Measurements from ENCODE around the gene AZIN2. TPM values are rescaled to one million over a fixed set of nuclear protein-coding genes. Genes with fewer than 3 reads are reported as not detected.
A peak's percentile ranks its signal among the peaks of the same experiment; 100 is the strongest.

Gene AZIN2
- total and polyA plus RNA-seq, 9 of the 15 experiments (the other 6 are each of a cell fraction or from before 2014, with no cell fraction given) = 0.06 to 0.91 (median 0.42) TPM; not detected in 2

GRCh38 chr1:33159577-33159976 is 78.6 kb downstream of the AZIN2 start:
- POLR2A ChIA-PET = interaction anchor here (0.6 to 1.5 kb wide), 4 partner anchors 10 to 196 kb away, joined by 3 read pairs; no protein-coding TSS in a partner anchor
- no peak for ATAC-seq
- H3K9me3 ChIP-seq (replicated peaks; ENCODE audit: control insufficient read depth, insufficient read depth, low read depth, low read length) = no peaks in the 10 kb centered on the region
- intact Hi-C loops (cut with micrococcal nuclease) = no loop called here
- DNase-seq (ENCODE audit: extremely low read depth in 1 of 4, low spot score in 3 of 4) = no peak
- no peak overlapping the region for H3K27ac ChIP-seq (ENCODE audit: extremely low read depth, low read depth, low read length)
- no peak for FAIRE-seq
- no peak for TF ChIP-seq SIN3B (IDR thresholded peaks at IDR 0.05; ENCODE audit: low read depth)
- no peak for TF ChIP-seq SRSF1 (IDR thresholded peaks at IDR 0.05; ENCODE audit: low read depth, low read length)
- no peak for TF ChIP-seq MTF1 (CRISPR knock-in tag; IDR thresholded peaks at IDR 0.05; ENCODE audit: borderline replicate concordance)
- TF ChIP-seq SMARCA4 (IDR thresholded peaks at IDR 0.05) = no peak
- TF ChIP-seq ZNF384 (IDR thresholded peaks at IDR 0.05; ENCODE audit: low read depth, low read length) = no peak
- no peak for TF ChIP-seq GTF2E2 (tag; IDR thresholded peaks at IDR 0.05)
- in situ Hi-C loops (cut with MboI) = no loop called here
- no peaks in the 10 kb centered on the region for H3K9me1 ChIP-seq (ENCODE audit: control insufficient read depth, insufficient read depth, low read length)
- 22% methylated on average over 20 of the region's 26 CpGs for WGBS (ENCODE audit: insufficient coverage, low coverage, missing lambda C conversion rate)
- H3K27me3 ChIP-seq (ENCODE audit: control insufficient read depth in 2 of 2, insufficient read depth in 2 of 2, low read length in 2 of 2) = peaks cover 27 to 59% of the 10 kb centered on the region in 2 experiments
- no peaks in the 10 kb centered on the region for H3K36me3 ChIP-seq (ENCODE audit: control insufficient read depth, insufficient read depth, low read length)
- H4K20me1 ChIP-seq (replicated peaks; ENCODE audit: control insufficient read depth, insufficient read depth, low read length) = no peaks in the 10 kb centered on the region; the same call in 1 of the 2 replicates
- peak overlapping the region in 1 of 2 experiments; percentile 42; a peak in 2 of 4 replicates for H3K9ac ChIP-seq (ENCODE audit: insufficient read depth in 1 of 2, low read depth in 2 of 2, low read length in 2 of 2)
- no peak overlapping the region for H3K4me2 ChIP-seq (ENCODE audit: insufficient read depth, low read length)
- H3K4me1 ChIP-seq (replicated peaks in 1 of 2; ENCODE audit: control insufficient read depth in 2 of 2, insufficient read depth in 2 of 2, low read length in 2 of 2) = peaks cover 0 to 9% of the 10 kb centered on the region in 2 experiments; a peak in 1 of 5 replicates
- H3K79me2 ChIP-seq (ENCODE audit: control insufficient read depth, insufficient read depth, low read length) = no peaks in the 10 kb centered on the region
- H2AFZ ChIP-seq (ENCODE audit: low read depth, low read length) = no peak overlapping the region
- CTCF ChIA-PET (ENCODE audit: low intra/inter-chr PET ratio) = no interaction called here
- H3K4me3 ChIP-seq = no peak overlapping the region
- no TSS peak for BruUV-seq (replicated peaks)

Data from K562 (cell line).